LNCAP (cell line): ENCODE results near the gene ATP4A.

ENCODE experiments used
- TF ChIP-seq, protein P1 (sequence below): fragments of 450-650 bp; IDR thresholded peaks from 2 replicates; pipeline ENCODE4 v1.5.1; 2017; ENCODE audit warnings: mild to moderate bottlenecking

ATP4A gene

DNA sequence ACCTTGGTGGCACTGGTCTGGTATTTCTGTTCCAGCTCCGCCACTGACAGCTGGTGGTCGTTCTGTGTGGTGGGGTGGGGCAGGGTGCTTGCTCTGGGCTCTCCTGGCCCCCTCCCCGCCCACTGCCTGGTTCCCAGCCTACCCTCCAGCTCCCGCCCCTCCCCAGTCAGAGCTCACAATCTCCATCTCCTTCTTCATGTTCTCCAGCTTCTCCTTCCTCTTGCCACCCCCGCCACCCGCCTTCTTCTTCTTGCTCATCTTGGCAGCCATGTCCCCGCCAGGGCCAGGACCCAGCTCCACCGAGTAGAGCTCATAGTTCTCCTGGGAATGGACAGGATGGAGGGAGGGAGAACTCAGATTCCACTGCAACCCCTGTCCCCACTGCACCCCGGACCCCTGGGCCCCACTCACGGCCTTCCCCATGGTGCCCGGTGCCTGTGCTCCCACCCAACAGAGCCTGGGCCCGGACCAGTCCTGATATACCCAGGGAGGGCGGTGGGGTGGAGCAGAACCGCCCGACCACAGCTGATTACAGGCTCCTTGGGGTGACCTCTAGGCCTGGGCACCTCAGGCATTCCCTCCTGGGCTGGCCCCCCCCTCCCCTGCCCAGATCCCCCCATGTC, at the start of gene ATP4A:
Gene ATP4A, minus strand, starts transcription at position 452 of the 623 bp plus-strand sequence. Its CDS starts 29 bp downstream, at position 423.
- TF ChIP-seq, protein P1, sequence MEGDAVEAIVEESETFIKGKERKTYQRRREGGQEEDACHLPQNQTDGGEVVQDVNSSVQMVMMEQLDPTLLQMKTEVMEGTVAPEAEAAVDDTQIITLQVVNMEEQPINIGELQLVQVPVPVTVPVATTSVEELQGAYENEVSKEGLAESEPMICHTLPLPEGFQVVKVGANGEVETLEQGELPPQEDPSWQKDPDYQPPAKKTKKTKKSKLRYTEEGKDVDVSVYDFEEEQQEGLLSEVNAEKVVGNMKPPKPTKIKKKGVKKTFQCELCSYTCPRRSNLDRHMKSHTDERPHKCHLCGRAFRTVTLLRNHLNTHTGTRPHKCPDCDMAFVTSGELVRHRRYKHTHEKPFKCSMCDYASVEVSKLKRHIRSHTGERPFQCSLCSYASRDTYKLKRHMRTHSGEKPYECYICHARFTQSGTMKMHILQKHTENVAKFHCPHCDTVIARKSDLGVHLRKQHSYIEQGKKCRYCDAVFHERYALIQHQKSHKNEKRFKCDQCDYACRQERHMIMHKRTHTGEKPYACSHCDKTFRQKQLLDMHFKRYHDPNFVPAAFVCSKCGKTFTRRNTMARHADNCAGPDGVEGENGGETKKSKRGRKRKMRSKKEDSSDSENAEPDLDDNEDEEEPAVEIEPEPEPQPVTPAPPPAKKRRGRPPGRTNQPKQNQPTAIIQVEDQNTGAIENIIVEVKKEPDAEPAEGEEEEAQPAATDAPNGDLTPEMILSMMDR = no peak

- TF ChIP-seq, protein P1 = no peak
Observed at GRCh38 chr19:35612559-35613321, 49.3 kb upstream of the ATP4A start, which contains the start of gene HAUS5. HAUS5 (plus strand) TSS chr19:35612735; CDS start chr19:35612795, 60 bp downstream.

GRCh38 chr19:35612224-35612558, 48.7 kb upstream of the ATP4A start:
- TF ChIP-seq, protein P1 = no peak

GRCh38 chr19:35609851-35610353, 46.4 kb upstream of the ATP4A start:
- TF ChIP-seq, protein P1 = no peak

DNA sequence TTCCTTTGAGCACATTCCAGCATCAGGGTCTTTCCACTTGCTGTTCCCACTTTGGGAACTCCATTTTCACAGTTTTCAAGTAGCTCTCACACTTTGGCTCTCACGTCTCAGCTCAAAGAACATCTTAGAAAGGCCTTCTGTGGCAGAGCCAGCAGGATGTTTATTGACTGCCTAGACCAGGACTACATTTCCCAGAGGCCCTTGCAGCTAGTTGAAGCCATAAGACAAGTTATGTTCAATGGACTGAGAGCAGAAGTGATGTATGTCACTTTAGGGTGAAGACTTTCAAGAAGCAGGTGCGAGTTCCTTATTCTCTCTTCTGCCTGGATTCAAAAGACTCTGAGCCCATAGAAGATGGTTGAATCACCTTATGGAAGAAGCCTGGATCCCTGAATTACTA, 44.8 kb upstream of the ATP4A start:
- TF ChIP-seq, protein P1 = no peak

- TF ChIP-seq, protein P1 = no peak
Observed at GRCh38 chr19:35607661-35608060, 44.2 kb upstream of the ATP4A start.

DNA sequence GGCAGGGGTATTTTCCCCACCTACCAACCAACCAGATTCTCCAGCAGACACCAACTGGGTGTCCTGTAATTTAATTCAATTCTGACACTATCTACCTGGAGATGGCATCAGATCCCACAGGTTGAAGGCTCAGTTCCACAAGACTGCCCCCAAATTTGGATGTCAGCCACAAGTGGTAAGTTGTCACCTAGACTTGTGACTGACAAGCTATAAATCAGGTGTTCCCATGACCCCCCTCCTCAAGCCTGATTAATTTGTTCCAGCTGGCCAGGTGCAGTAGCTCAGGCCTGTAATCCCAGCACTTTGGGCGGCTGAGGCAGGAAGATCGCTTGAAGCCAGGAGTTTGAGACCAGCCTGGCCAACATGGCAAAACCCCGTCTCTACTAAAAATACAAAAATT, 38.5 kb upstream of the ATP4A start:
- TF ChIP-seq, protein P1 = no peak
